NCI-H1694 treated with DMSO at 0.1 percent for 48 hours (cell line): ENCODE measurements around the gene LSM14B.
"Not testable (repeated sequence)": the region's sequence is repeated elsewhere in the genome, so short reads cannot be mapped to it uniquely, and the experiment has no call there.

Experiments
- DNase-seq: peaks from one replicate; lab custom pipeline; 2025; lab: John Stamatoyannopoulos, UW

The LSM14B gene

DNA sequence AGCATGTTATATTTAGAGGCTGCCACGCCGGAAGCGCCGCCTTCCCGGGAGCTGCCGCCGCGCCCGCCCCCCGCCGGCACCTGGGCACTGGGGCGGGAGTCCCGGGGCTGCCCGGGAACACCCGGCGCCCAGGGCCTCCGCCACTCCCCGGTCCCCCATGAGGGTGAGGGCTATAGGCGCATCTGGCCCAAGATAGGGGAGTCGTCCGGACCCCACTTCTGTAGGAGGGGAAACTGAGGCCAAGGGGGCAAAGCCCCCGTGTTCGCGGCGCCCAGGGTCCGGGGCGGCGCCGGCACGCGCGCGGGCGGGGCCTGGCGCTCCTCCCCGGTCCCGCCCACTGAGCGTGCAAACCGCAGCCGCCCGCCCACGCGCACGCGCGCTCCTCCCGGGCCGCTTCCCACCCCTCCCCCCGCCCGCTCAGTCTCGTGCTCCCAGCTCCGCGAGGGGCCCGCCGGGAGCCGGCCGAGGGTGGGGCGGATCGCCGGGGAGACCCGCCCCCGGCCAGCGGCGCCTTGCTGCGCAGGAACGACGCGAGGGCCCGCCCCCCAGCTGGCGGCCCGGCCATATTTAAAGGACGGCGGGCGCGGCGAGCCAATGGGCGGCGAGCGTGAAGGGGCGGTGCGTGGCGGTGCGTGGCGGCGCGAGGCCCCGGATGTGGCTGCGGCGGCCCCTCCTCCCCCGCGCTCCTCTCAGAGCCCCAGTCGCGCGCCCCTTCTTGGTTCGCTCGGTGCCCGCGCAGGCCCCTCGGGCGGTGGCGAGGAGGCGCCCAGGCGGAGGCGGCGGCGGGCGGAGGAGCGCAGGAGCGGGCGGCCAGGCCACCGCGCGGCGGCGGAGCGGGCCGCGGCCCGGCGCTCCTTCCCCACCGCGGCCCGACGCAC, at the start of gene LSM14B:
LSM14B (plus strand) TSS at position 700 of the 878 bp plus-strand sequence. CDS start 192 bp downstream, outside the sequence.
- DNase-seq, result peak; percentile 84

GRCh38 chr20:62073323-62073722, 49.0 kb upstream of the LSM14B start:
- DNase-seq, result no peak

GRCh38 chr20:62079166-62079565, 43.1 kb upstream of the LSM14B start:
- no peak for DNase-seq

DNA sequence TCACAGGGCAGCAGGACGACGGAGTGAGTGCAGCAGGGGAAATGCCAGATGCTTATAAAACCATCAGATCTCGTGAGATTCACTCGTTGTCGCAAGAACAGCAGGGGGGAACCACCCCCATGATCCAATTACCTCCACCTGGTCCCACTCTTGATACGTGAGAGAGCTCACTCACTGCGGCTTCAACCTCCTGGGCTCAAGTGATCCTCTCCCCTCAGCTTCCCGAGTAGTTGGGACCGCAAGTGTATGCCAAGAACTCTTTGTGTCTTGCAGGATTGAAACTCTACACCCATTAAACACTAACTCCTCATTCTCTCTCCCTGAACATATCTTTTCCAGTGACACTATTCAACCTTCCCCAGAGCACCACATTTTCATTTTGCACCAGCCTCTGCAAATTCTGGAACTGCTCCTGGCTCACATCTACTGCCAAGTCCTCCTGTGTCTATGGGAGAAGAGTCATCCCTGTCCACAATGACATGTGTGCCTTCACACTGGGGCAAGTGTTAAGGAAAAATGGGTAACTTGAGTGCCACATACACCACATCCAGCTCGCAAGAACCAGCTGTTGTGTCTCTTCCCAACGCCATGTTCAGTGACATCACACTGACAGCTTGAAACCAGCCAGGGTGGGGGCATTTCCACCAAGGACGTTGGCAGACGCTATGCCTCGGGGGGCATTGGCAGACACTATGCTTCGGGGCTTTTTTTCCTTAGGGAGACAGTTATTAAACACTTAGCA, 41.9 kb upstream of the LSM14B start:
- DNase-seq, result no peak

- DNase-seq, result no peak
Measured at GRCh38 chr20:62083312-62083711, 39.0 kb upstream of the LSM14B start.

- DNase-seq, result not testable (repeated sequence)
Measured at GRCh38 chr20:62084224-62084623, 38.1 kb upstream of the LSM14B start.

- no peak for DNase-seq
Measured at GRCh38 chr20:62085206-62085605, 37.1 kb upstream of the LSM14B start.

- no peak for DNase-seq
Measured at GRCh38 chr20:62087227-62087626, 35.0 kb upstream of the LSM14B start.

DNA sequence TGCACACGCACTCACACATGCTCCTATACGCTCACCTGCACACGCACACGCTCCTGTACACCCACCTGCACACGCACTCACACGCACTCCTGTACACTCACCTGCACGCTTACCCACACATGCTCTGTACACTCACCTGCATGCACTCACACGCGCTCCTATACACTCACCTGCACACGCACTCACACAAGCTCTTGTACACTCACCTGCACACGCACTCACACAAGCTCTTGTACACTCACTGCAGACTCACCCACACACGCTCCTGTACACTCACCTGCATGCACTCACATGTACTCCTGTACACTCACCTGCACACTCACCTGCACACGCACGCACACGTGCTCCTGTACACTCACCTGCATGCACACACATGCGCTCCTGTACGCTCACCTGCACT, 34.6 kb upstream of the LSM14B start:
- DNase-seq, result no peak

- no peak for DNase-seq
Measured at GRCh38 chr20:62088258-62089127, 33.8 kb upstream of the LSM14B start.

GRCh38 chr20:62089393-62089792, 32.9 kb upstream of the LSM14B start:
- no peak for DNase-seq

DNA sequence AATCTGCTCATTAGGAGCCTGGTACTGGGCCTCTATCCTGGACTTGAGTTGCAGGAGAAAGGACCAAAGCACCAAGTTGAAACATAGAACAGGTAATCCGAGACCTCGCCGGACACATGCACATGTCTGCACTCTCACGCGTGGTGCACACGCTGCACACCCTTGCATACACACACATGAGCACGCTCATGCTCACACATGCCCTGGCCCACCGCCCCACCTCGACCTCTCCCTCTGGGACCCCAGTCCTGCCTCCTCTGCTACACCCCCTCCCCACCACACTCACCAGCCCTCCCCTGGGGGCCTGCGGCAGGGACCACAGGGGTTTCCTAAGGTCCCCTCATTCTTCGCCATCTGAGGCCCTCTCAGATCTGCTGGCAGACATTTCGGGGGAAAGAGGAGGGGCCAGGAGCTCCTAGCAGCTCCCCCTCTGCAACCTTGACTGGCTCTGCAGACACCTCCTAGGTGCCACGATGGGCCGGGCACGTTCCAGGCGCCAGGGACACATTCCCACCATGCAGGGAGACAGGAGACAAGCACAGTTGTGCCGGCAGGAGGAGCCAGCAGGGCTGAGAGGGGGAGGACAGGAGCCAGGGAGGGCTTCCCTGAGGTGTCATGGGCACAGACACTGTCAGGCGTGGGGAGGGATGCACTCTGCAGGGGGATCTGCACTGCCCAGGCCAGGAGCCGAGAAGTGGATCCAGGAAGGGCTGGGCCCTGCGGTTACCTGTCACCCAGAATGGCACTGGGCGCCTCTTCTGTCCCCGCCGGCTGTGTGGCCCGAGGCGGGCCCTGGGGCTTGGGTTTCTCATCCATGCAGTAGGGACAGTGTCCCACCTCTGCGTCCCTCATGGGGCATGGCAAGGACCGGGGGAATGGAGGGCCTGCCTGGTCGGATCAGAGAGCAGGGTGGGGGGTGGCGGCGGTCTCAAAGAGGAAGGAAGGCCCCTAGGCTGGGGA, 25.6 kb upstream of the LSM14B start:
- no peak for DNase-seq

- DNase-seq, result no peak
Measured at GRCh38 chr20:62097881-62098407, 24.3 kb upstream of the LSM14B start.

GRCh38 chr20:62101078-62101477, 21.2 kb upstream of the LSM14B start:
- DNase-seq, result no peak

DNA sequence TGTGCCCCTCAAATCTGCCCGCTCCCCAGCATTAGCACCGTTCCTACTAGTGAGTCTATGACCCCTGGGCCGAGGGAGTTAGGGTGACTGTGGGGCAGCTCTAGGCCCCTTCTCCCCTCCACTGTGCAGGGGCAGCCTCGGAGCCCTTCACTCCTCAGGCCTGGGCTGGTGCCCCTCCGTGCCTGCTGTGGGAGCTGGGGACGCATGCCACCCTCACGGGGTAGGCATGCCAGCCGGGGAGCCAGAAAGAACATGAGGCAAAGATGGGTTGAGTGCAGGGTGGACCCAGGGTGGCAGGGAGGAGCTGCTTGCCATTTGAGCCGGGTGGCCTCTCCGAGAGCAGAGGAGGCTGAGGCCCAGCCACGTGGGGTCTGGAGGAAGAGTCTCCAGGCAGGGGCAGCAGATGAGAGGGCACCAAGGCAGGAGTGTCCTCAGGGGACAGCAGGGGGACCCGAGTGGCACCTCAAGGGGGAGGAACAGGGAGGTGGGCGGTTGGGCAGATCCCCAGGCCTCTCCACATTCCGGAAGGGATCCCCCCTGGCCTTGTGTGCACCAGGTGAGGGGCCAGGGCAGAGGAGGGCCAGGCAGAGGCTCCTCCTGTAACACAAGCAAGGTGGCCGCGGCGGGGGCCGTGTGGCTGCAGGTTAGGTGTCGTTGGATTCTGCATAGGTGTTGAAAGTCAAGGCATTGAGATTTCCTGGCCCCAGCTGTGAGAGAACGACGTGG, 18.6 kb upstream of the LSM14B start:
- no peak for DNase-seq

DNA sequence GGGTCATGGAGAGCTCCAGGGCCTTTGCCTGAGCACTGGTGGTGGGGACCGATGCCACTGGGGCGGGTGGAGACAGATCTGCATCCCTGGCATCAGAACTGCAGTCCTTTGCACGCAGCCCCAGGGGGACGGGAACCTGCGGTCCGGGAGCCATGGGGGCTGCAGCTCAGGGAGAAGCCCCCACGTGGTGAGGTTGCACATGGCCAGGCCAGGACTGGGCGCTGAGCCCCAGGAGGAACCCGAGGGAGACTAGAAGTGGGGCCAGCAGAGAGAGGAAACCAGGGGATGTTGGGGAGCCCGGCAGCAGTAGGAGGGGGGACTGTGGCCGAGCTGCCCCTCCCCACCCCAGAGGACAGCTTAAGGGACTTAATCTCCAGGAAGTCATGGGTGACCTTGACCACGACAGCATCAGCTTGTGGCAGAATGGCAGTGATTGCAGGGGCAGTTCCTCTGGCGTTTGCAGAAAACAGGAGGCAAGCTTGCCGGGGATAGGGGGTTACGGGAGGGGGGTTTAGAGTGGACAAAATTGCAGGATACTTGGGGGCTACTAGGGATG, 18.0 kb upstream of the LSM14B start:
- no peak for DNase-seq

DNA sequence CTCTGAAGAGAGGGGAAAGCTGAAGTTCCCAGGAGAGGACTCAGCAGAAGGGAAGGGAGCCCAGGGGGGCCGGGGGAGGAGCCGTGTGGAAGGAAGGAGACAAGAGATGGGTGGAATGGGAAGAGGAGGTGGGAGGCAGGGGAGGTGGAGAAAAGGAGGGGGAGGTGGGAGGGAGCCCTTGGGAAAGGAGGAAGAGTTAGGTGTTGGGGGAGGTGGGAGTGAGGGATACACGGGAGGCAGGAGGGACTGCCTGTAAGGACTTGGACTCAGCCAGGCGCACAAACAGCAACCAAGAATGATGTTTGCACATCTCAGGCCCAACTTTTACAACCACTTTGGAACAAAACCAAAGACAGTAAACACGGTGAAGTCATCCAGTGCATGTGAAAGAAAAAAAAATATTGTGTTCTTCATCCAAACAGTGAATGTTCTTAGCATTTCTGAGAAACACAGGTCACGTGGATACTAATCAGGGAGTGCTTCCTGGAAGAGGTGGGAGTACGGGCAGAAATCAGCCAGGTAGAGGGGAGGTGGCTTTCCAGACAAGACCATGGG, 17.4 kb upstream of the LSM14B start:
- DNase-seq, result no peak

- DNase-seq, result no peak
Measured at GRCh38 chr20:62105592-62105991, 16.7 kb upstream of the LSM14B start.

DNA sequence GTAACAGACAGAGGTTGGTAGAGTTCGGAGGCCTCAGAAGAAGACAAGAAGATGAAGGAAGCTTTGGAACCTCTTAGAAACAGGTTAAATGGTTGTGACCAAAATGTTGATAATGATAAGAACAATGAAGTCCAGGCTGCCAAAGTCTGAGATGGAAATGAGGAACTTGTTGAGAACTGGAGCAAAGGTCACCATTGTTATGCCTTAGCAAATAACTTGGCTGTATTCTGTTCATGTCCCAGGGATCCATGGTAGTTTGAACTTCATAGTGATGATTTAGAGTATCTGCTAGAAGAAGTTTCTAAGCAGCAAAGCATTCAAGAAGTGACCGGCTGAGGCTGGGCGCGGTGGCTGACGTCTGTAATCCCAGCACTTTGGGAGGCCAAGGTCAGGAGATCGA, 11.1 kb upstream of the LSM14B start:
- no peak for DNase-seq
